Astrocyte (in vitro differentiated cells and primary cell): ENCODE measurements around the gene PTPRT.

Experiments
- CTCF ChIP-seq: IDR thresholded peaks from 2 replicates; pipeline ENCODE4 v1.5.1; 2011; ENCODE audit warnings: low read depth, mild to moderate bottlenecking, inconsistent platforms, low read length, moderate library complexity; ENCODE audit not compliant: insufficient read depth
- EZH2 ChIP-seq: IDR thresholded peaks from 2 replicates; pipeline ENCODE4 v1.6.1; 2012; ENCODE audit warnings: mild to moderate bottlenecking, low read length, inconsistent platforms; ENCODE audit not compliant: insufficient read depth

GRCh38 chr20:42483730-42484303 lies 705.9 kb downstream of the PTPRT start:
- TF ChIP-seq CTCF (no peak), EZH2 (no peak)
